ELR (cell line): ENCODE measurements around the gene SMG6.
"Not testable (repeated sequence)": the region's sequence is repeated elsewhere in the genome, so short reads cannot be mapped to it uniquely, and the experiment has no call there.

Source experiments
- DNase-seq: peaks from one replicate; pipeline ENCODE4 v3.0.0-alpha.2; 2015; ENCODE audit warnings: low read depth

The SMG6 gene

DNA sequence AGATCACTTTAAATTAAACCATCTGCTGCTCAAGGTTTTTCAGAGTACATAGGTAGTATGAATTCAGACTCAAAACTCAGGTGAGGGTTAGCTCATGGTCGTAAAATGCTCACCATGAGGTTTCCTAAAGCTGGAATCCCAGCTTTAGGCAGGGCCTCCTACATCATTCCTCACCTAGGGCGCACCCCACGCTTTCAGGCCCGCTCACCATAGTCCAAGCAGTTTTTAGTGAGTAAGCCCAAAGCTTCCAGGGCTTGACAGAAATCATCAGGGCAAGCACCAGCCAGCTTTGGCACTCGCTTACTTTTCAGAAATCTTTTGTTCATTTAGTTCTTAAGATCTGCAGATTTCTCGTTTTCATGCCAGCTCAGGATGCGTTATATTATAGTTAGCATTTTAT lies 158.9 kb downstream of the SMG6 start:
- no peak for DNase-seq

GRCh38 chr17:2143332-2143731 lies 160.3 kb downstream of the SMG6 start:
- no peak for DNase-seq

DNA sequence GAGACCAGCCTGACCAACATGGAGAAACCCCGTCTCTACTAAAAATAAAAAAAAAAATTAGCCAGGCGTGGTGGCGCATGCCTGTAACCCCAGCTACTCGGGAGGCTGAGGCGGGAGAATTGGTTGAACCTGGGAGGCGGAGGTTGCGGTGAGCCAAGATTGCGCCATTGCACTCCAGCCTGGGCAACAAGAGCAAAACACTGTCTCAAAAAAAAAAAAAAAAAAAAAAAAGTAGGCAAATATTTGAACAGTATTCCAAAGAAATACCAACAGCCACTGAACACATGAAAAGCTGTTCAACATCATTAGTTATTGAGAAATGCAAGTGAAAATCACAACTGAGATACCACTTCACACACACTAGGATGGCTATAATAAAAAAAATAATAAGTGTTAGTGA lies 160.9 kb downstream of the SMG6 start:
- DNase-seq, result not testable (repeated sequence)

DNA sequence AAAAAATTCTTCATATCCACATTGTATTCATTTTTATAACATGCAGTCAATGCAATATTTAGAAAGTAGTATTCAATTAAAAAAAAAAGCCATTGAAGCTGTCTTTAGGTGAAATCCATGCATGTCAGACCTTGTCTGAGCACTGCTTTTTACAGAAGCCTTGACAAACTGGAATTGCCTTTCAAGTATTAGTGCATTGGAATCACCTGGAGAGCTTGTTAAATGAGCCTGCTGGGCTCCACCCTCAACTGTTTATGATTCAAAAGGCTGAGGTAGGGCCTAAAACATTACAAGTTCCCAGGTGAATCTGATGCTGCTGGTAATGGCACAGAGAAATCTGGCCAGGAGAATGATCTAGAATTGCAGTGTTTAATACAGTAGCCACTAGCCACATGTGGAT lies 162.9 kb downstream of the SMG6 start:
- no peak for DNase-seq

DNA sequence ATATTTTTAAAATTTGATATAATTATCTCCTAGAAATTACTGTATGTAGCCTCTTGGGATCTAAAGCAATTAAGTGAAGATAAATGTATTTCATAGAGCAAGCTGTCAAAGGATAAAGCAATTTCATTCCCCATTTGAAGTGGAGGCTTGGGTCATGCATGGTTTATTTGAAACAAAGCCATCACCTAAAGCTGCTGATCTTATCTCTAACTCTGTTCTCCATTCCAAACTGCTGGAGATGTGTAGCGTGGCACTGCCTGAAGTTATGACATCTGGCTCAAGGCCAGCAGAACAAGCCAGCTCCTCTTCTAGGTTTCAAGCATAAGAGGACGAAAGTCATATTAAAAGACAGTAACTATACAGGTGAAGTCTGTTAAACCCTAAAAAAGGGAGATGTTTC lies 164.8 kb downstream of the SMG6 start:
- peak; percentile 44 for DNase-seq

DNA sequence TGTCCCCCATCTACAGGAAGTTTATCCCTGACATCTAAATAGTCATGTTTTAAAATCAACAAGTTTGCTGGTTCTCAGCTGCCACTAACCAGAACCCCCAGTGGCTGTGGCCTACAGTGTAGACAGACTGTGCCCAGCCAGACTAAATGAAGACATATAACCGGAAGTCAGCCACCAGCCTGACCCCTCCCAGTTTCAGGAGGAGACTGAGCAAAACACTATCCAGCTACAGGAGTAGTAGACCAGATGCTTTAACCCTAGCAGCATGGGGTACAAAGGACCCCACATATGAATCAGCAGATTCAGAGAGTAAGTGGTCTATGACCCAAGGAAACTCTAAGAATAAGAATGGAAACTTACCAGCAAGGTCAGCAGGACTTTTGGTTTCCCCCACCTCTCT lies 165.3 kb downstream of the SMG6 start:
- peak; percentile 34 for DNase-seq

- peak; percentile 88 for DNase-seq
Measured at GRCh38 chr17:2137342-2138098, 166.1 kb downstream of the SMG6 start.

DNA sequence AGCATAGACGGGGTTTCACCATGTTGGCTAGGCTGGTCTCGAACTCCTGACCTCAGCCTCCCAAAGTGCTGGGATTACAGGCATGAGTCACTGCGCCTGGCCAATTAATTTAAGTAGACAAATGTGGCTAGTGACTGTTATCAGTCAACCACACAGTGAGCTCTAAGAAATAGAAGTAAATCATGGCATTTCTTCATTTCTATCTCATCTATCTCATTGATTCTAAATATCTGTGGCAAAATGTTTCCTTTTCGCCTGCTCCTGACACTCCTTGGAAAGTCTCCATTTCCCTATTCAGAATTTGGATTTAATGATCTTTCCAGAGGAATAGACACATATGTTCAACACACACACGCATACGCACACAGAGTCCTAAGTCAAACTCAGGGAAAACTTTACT lies 167.3 kb downstream of the SMG6 start:
- peak; percentile 45 for DNase-seq

GRCh38 chr17:2128011-2128410 lies 175.6 kb downstream of the SMG6 start:
- no peak for DNase-seq

DNA sequence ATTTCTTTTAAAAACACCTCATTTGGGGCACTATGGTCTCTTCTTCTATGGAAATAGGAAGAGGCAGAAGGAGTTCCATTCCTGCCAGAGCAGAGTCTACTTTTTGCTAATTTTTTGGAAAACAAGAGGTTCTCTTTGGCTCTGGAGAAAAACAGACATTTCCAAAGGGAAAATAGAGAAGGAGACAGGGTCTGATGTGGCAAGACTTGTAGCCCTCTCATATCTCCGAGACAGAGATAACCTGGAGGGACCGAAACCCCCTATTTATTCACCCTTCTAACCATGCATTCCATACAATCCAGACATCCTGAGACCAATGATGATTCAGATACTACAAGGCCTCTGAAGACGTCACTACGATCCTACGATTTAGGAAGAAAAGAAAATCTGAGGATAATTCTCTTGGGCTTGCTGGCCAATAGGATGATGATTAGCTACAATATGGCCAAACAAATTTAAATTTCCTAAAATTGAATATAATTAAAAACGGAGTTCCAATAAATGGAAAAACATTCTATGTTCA lies 178.5 kb downstream of the SMG6 start:
- DNase-seq, result peak; percentile 90

DNA sequence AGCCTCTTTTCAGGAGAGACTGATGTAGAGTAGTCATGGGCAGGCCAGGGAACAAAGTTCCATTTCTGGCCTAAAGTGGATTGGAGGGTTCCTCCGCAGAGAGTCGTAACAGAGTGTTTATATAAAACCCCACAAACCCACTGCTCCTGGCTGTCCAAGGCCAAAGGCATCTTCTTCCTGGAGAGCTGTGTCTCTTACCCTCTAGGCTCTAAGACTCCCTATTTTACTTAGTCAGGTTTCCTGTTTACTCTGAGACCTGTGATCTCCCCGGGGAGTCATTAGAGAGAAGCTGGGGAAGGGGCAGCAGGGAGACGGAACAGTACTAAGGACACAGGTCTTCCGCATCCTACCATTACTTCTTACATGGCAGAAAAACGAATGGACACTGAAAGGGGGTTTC lies 179.2 kb downstream of the SMG6 start:
- peak; percentile 87 for DNase-seq

GRCh38 chr17:2123375-2124251 lies 180.0 kb downstream of the SMG6 start:
- DNase-seq, result peak; percentile 29

DNA sequence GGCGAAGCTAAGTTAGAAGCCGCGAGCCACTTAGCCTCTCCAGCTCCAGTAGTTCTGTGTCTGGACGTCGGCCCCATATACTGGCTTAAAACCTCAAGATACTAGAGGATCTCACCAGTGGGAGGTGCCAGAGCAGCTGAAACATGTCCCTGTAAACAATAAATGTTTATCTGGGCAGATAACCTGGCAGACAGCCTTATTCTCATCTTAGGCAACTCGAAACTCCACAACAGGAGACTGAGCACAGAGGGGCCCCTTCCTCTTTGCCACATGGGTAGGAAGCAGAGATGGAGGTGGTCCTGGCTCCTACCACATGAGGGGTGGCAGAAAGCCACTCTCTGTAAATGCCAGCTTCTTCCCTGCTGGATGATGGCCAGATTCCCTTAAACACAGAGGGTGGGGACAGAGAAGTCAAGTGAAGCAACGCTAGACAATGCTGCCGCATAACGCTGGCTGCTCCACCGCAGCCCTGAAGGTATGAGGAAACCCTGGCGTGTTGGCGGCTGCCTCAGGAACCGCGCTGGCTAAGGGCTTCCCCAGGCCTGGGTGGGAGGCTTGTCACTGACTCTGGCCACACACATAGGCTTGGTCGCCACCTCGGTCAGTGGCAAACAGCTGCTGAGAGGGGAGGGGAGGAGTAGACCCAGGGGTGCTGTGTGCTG lies 180.8 kb downstream of the SMG6 start:
- DNase-seq, result no peak

DNA sequence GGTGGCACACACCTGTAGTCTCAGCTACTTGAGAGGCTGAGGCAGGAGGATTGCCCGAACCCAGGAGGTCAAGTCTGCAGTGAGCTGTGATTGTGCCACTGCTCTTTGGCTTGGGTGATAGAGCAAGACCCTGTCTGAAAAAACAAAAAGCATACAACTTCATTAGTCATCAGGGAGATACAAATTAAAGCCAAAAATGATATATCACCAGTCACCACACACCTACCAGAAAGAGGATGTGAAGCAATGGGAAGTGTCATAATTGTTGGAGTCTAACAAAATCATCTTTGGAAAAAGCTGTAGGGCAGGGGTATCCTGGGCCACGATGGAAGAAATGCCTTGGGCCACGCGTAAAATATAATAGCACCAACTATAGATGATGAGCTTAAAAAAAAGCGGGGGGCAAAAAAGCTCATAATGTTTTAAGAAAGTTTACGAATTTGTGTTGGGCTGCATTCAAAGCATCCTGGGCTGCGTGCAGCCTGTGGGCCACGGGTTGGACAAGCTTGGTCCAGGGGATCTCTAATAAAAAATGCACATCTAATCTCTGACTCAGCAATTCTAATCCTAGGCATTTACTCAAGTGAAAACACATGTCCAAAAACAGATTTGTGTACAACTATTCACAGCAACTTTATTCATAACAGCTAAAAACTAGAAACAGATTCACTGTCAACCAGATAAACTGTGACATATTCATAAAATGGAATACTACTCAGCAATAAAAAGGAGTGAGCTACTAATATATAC lies 182.8 kb downstream of the SMG6 start:
- DNase-seq, result peak; percentile 42

- no peak for DNase-seq
Measured at GRCh38 chr17:2113279-2113622, 190.3 kb downstream of the SMG6 start.

- peak; percentile 72 for DNase-seq
Measured at GRCh38 chr17:2111691-2112090, 191.9 kb downstream of the SMG6 start.

DNA sequence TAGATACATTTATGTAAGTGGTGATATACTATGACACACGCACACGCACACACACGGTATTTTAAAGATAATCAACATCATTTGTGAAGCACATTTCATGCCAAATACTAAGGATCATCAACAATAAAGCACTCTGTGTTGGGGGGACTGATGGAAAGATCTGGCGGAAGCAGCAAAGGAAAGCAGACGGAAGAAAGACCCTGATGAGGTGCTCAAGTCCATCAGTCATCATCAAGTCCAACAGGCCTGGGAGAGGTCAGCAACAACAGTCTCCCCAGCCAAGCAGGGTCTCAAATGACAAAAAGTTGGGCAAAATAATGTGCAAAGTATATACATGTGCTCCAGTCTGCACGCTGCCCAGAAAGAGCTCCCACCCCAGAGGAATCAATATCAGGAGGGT lies 193.1 kb downstream of the SMG6 start:
- DNase-seq, result no peak

- no peak for DNase-seq
Measured at GRCh38 chr17:2108170-2108569, 195.4 kb downstream of the SMG6 start.

DNA sequence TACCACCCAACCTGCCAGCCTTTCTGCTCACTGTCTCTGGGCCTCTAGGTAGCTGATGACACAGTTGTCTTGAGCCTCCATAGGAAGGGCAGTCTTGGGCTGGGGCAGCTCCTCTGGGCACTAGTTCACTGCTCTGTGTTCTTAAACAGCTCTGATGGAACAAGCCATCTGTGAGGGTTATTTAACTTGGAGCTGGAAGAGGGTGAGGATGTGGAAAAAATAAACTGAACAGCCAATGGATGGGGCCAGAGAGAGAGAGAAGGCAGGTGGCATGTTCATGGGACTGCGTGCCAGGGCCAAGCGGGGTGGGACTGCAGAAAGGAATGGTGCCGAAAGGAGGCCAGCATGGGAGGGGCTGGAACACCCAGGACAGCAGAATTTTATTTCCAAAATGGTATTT lies 196.1 kb downstream of the SMG6 start:
- DNase-seq, result no peak

DNA sequence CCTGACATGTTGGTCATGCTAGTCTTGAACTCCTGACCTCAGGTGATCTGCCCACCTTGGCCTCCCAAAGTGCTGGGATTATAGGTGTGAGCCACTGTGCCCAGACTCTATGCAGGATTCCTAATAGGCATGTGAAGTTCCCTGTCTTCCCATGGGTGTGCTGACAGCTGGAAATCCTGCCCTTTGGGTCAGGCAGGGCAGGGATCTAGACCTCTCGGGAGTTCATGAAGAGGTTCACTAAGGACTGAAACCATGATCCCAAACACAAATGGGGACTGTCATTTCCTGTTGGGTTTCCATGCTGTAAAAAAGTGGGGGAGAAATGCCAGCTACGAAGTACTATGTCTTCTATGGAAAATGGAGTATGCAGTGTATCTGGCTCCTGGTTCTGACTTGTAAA lies 196.5 kb downstream of the SMG6 start:
- DNase-seq, result no peak

DNA sequence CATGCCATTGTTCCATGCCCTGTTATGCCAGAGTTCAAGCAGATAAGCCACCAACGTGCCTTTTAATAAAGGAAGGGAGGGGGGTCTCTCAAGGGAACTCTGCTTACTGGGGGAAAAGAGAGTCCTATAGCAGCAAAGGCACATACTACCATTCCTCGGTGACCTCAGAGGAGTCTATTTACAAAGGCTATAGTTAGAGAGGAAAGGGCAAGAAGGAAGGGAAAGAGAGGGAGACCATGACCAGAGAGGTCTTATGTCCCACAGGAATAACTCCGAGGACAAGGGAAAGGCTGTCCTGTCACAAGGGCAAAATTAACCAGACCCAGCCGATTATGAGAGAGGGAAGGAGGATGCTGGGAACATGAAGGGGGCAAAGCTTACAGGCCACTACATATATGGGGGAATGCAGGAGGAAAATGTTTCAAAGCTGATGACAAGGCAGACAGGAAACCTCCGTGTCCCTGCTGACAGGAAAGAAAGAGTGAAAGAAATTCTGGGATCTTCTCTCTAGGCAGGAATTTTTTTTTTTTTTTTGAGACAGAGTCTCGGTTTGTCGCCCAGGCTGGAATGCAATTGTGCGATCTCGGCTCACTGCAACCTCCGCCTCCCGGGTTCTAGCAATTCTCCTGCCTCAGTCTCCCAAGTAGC lies 197.2 kb downstream of the SMG6 start:
- DNase-seq, result no peak
